Stomach (tissue), 4 donors: ENCODE measurements around the gene THY1.

Source experiments
- POLR2A ChIP-seq, 4 donors: fragments of 450-650 bp; IDR thresholded peaks; one replicate each; pipeline ENCODE4 v1.6.1; 2016; ENCODE audit warnings: antibody characterized with exemption in 4 of 4, control low read depth in 2 of 4, mild to moderate bottlenecking in 1 of 4, moderate library complexity in 1 of 4
- POLR2AphosphoS5 ChIP-seq, 3 donors: sonication (generic); formaldehyde crosslinking; IDR thresholded peaks; one replicate each; pipeline ENCODE4 v1.6.1; 2016; ENCODE audit warnings: antibody characterized with exemption in 3 of 3
- TF ChIP-seq, protein P1 (sequence below), 7 experiments: fragments of 450-650 bp in 4 of 7; fragments of 200-600 bp in 3 of 7; sonication (generic) in 3 of 7; IDR thresholded peaks; one replicate each; pipeline ENCODE4 v1.5.1; 2016 to 2019; ENCODE audit warnings: antibody characterized with exemption in 7 of 7, control low read depth in 2 of 7, mild to moderate bottlenecking in 1 of 7

DNA sequence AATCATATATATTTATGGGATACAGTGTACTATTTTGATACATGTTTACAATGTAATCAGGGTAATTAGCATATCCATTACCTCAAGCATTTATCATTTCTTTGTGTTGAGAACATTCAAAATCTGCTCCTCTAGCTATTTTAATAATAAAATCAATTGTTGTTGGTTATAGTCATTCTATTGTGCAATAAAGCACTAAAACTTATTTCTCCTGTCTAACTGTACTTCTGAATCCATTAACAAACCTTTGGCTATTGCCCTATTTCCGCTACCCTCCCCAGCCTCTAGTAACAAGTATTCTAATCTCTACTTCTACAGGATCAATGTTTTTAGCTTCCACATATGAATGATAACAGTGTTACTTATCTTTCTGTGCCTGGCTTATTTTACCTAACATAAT is 26.1 kb downstream of the THY1 start:
- TF ChIP-seq, protein P1, sequence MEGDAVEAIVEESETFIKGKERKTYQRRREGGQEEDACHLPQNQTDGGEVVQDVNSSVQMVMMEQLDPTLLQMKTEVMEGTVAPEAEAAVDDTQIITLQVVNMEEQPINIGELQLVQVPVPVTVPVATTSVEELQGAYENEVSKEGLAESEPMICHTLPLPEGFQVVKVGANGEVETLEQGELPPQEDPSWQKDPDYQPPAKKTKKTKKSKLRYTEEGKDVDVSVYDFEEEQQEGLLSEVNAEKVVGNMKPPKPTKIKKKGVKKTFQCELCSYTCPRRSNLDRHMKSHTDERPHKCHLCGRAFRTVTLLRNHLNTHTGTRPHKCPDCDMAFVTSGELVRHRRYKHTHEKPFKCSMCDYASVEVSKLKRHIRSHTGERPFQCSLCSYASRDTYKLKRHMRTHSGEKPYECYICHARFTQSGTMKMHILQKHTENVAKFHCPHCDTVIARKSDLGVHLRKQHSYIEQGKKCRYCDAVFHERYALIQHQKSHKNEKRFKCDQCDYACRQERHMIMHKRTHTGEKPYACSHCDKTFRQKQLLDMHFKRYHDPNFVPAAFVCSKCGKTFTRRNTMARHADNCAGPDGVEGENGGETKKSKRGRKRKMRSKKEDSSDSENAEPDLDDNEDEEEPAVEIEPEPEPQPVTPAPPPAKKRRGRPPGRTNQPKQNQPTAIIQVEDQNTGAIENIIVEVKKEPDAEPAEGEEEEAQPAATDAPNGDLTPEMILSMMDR (IDR thresholded peaks at IDR 0.05), result no peak
- no peak for TF ChIP-seq POLR2AphosphoS5 (IDR thresholded peaks at IDR 0.05)
- no peak for TF ChIP-seq POLR2A (IDR thresholded peaks at IDR 0.05)
